ENCODE results near the gene TMEM132E. TPM values are rescaled to one million over a fixed set of nuclear protein-coding genes. Genes with fewer than 3 reads are reported as not detected.

TMEM132E gene
- total RNA-seq, 2 donors from 2014 or later, result not detected

DNA sequence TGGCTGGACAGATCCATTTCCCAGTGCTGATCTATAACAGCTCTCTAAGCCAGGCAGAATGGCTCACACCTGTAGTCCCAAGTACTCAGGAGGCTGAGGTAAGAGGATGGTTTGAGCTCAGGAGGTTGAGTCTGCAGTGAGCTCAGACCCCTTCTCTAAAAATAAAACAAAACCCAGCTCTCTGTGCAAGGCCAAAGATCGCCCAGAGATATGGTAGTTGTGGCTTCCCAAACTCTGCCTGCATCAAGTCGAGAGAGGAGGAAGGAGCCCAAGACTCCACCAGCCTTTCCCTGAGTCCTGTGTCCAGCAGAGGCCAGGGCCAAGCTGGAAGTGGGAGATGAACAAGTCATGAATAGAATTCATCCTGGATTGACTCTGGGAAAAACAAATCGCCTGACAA, 88.8 kb downstream of the TMEM132E start:
- no peaks in the 10 kb centered on the region for H3K9me3 ChIP-seq
- 64 to 66% methylated on average over 3 of the region's 3 CpGs for WGBS, 2 donors
- H3K27me3 ChIP-seq, result no peaks in the 10 kb centered on the region
- no peak for TF ChIP-seq POLR2A (IDR thresholded peaks at IDR 0.05)
- TF ChIP-seq, protein P1, sequence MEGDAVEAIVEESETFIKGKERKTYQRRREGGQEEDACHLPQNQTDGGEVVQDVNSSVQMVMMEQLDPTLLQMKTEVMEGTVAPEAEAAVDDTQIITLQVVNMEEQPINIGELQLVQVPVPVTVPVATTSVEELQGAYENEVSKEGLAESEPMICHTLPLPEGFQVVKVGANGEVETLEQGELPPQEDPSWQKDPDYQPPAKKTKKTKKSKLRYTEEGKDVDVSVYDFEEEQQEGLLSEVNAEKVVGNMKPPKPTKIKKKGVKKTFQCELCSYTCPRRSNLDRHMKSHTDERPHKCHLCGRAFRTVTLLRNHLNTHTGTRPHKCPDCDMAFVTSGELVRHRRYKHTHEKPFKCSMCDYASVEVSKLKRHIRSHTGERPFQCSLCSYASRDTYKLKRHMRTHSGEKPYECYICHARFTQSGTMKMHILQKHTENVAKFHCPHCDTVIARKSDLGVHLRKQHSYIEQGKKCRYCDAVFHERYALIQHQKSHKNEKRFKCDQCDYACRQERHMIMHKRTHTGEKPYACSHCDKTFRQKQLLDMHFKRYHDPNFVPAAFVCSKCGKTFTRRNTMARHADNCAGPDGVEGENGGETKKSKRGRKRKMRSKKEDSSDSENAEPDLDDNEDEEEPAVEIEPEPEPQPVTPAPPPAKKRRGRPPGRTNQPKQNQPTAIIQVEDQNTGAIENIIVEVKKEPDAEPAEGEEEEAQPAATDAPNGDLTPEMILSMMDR (IDR thresholded peaks at IDR 0.05), result no peak
- DNase-seq (no peak), ATAC-seq (no peak)
- no peaks in the 10 kb centered on the region for H3K36me3 ChIP-seq (replicated peaks in 1 of 2; ENCODE audit: insufficient read depth in 1 of 2, low read depth in 2 of 2)
- intact Hi-C loops (cut with DNase I), result no loop called here
- H3K27ac ChIP-seq, result no peak overlapping the region
- no peak overlapping the region for H3K4me3 ChIP-seq
- no peaks in the 10 kb centered on the region for H3K4me1 ChIP-seq

DNA sequence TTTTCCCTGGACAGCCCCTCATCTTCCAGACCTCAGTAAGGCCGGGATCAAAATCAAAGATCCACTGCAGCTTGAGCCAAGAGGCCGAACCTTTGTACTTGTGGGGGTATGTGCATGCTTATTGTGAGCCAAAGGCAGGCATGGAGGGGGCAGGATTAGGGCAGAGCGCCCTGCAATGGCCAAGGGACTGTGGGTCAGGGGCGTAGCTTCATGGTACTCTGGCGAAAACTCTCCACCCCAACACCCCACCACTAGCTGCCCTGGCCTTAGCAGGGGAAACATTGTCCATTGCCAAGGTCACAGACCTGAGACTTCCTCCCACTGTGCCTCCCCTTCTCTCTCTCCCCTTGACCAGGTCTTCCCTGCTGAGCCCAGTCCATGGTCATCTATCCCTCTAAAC, 90.1 kb downstream of the TMEM132E start:
- ATAC-seq, result no peak
- WGBS, 2 donors, result 51 to 69% methylated on average over 5 of the region's 5 CpGs
- Histone ChIP-seq H3K27me3 (no peaks in the 10 kb centered on the region), H3K27ac (no peak overlapping the region), H3K9me3 (no peaks in the 10 kb centered on the region), H3K36me3 (replicated peaks in 1 of 2; ENCODE audit: insufficient read depth in 1 of 2, low read depth in 2 of 2) (no peaks in the 10 kb centered on the region), H3K4me1 (no peaks in the 10 kb centered on the region), H3K4me3 (no peak overlapping the region)
- TF ChIP-seq POLR2A (IDR thresholded peaks at IDR 0.05), result no peak
- TF ChIP-seq, protein P1 (IDR thresholded peaks at IDR 0.05), result no peak
- intact Hi-C loops (cut with DNase I), result no loop called here
- DNase-seq, result no peak

DNA sequence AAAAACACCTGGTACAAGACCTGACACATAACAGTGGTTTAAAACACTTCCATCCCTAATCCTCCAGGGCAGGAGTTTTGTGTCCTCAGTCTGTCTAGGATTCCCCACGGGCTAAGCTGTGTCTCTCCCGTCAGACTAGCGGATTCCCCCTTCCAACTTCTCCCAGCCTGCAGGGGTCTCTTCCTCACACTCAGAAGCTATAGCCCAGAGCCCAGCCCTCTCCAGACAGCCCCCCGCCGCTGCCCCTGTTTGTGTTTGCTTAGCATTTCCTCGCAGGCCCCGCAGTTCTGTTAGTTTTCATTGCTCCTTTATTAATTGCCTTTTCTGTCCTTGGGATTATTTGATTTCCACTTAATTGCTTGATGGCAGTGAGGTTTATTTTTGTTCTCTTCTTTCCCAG, 91.2 kb downstream of the TMEM132E start:
- H3K9me3 ChIP-seq, result no peaks in the 10 kb centered on the region
- no peak for ATAC-seq
- H3K4me3 ChIP-seq, result no peak overlapping the region
- no peak for TF ChIP-seq POLR2A (IDR thresholded peaks at IDR 0.05)
- TF ChIP-seq, protein P1 (IDR thresholded peaks at IDR 0.05), result no peak
- no peaks in the 10 kb centered on the region for H3K4me1 ChIP-seq
- no peaks in the 10 kb centered on the region for H3K27me3 ChIP-seq
- H3K27ac ChIP-seq, result no peak overlapping the region
- H3K36me3 ChIP-seq (replicated peaks in 1 of 2; ENCODE audit: insufficient read depth in 1 of 2, low read depth in 2 of 2), result no peaks in the 10 kb centered on the region
- intact Hi-C loops (cut with DNase I), result no loop called here
- 52 to 64% methylated on average over 7 of the region's 7 CpGs for WGBS, 2 donors
- DNase-seq, result no peak

- H3K4me3 ChIP-seq, result no peak overlapping the region
- no peaks in the 10 kb centered on the region for H3K27me3 ChIP-seq
- no peak for ATAC-seq
- TF ChIP-seq POLR2A (IDR thresholded peaks at IDR 0.05), result no peak
- TF ChIP-seq, protein P1 (IDR thresholded peaks at IDR 0.05), result no peak
- no peak overlapping the region for H3K27ac ChIP-seq
- no peak for DNase-seq
- no peaks in the 10 kb centered on the region for H3K36me3 ChIP-seq (replicated peaks in 1 of 2; ENCODE audit: insufficient read depth in 1 of 2, low read depth in 2 of 2)
- H3K4me1 ChIP-seq, result no peaks in the 10 kb centered on the region
- H3K9me3 ChIP-seq, result no peaks in the 10 kb centered on the region
- WGBS, 2 donors, result 59 to 64% methylated on average over 2 to 4 of the region's 4 CpGs
- intact Hi-C loops (cut with DNase I), result no loop called here
These were observed 91.8 kb downstream of the TMEM132E start for GRCh38 chr17:34671191-34671590.

DNA sequence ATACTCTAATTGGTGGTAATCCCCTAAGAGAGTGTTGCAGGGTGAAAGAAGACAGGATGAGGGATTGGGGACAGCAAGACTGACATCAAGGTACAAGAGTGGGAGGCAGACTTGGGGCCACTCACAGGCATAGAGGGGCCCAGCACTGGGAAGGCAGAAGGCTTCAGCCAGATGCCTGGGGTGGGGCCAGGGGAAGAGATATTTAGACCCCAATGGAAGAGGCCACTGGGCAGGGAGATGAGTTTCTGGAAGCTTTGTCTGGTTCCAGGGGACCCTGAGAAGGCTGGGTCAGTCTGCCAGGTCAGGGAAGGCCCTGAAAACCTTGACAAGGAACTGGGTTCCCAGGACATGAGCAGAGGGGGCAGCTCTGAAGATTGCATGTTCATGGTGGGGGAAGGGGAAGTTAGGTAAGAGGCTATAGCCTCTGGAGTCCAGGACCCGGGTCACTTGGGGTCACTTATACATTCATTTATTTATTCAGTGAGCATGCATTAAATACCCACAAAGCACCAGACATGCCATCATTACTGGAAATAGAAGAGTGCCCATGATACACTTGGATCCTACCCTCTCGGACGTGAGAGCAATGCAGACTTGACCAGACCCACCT, 92.9 kb downstream of the TMEM132E start:
- Histone ChIP-seq H3K4me3 (no peak overlapping the region), H3K36me3 (replicated peaks in 1 of 2; ENCODE audit: insufficient read depth in 1 of 2, low read depth in 2 of 2) (no peaks in the 10 kb centered on the region), H3K4me1 (no peaks in the 10 kb centered on the region), H3K9me3 (no peaks in the 10 kb centered on the region), H3K27ac (no peak overlapping the region), H3K27me3 (no peaks in the 10 kb centered on the region)
- DNase-seq (no peak), ATAC-seq (no peak)
- intact Hi-C loops (cut with DNase I), result no loop called here
- 67 to 72% methylated on average over 3 of the region's 3 CpGs for WGBS, 2 donors
- TF ChIP-seq, protein P1 (IDR thresholded peaks at IDR 0.05), result no peak
- TF ChIP-seq POLR2A (IDR thresholded peaks at IDR 0.05), result no peak
